ENCODE results near the gene TH.

Gene TH

DNA sequence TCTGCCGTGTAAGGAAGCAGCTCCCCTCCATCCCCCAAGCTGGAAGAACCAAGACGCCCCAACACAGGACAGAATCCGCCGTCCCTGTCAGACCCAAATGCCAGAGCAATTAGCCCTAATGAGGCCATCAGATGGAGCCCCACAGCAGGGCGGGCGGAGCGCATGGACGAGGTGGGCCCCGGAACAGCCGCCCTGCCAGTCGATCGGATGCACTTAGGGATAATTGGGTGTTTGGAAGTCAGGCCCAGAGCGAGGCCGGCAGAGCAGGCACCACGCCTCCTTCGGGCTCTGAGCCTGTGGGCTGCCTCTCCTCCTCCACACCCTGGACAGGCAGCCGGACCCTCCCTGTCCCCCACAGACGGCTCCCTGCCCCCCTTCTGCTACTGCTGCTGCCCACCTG, 5.5 kb upstream of the TH start:
- Histone ChIP-seq H3K79me2 (ENCODE audit: insufficient read depth, low read length) (no peaks in the 10 kb centered on the region), H3F3A (ENCODE audit: insufficient read depth, low read length) (no peaks in the 10 kb centered on the region), H3K9me3 (ENCODE audit: low read length) (no peaks in the 10 kb centered on the region), H4K20me1 (ENCODE audit: insufficient read depth, low read length) (no peaks in the 10 kb centered on the region), H3K36me3 (ENCODE audit: insufficient read depth, low read length) (no peaks in the 10 kb centered on the region), H3K27ac (ENCODE audit: low read depth, low read length, poor library complexity, severe bottlenecking) (no peak overlapping the region), H2AFZ (ENCODE audit: low read length) (no peak overlapping the region), H3K4me2 (ENCODE audit: low read length) (no peak overlapping the region), H3K9me2 (ENCODE audit: low read depth, low read length) (no peaks in the 10 kb centered on the region), H3K9ac (ENCODE audit: low read length) (no peak overlapping the region), H3K4me3 (ENCODE audit: low read depth, low read length, poor library complexity, severe bottlenecking) (no peak overlapping the region), H3K27me3 (ENCODE audit: insufficient read depth, low read length) (peaks cover 8% of the 10 kb centered on the region; the same call in 1 of the 2 replicates), H3K4me1 (ENCODE audit: insufficient read depth, low read length, severe bottlenecking) (no peaks in the 10 kb centered on the region)
- TF ChIP-seq, protein P1, sequence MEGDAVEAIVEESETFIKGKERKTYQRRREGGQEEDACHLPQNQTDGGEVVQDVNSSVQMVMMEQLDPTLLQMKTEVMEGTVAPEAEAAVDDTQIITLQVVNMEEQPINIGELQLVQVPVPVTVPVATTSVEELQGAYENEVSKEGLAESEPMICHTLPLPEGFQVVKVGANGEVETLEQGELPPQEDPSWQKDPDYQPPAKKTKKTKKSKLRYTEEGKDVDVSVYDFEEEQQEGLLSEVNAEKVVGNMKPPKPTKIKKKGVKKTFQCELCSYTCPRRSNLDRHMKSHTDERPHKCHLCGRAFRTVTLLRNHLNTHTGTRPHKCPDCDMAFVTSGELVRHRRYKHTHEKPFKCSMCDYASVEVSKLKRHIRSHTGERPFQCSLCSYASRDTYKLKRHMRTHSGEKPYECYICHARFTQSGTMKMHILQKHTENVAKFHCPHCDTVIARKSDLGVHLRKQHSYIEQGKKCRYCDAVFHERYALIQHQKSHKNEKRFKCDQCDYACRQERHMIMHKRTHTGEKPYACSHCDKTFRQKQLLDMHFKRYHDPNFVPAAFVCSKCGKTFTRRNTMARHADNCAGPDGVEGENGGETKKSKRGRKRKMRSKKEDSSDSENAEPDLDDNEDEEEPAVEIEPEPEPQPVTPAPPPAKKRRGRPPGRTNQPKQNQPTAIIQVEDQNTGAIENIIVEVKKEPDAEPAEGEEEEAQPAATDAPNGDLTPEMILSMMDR (IDR thresholded peaks at IDR 0.05; ENCODE audit: low read length) = no peak
- TF ChIP-seq EZH2 (IDR thresholded peaks at IDR 0.05; ENCODE audit: borderline replicate concordance, low read length) = no peak

DNA sequence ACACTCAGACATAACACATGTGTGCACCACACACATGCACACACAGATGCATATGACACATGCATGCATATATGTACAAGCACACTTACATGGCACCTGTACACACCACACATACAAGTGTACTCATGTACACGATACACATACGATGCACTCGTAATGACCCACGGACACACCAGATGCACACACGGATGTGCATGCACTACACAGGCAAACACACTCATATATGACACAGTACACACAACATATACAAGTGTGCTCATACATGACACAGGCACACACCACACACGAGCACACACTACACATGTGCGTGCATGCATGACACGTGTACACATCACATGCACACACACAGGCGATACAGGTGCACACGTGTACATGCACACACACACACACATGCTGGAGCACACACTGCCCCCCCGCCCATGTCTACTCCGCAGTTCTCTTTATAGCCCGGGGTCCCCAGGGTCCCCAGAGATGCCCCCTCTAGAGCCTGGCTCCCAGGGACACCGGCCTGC, 4.8 kb upstream of the TH start:
- Histone ChIP-seq H3K79me2 (ENCODE audit: insufficient read depth, low read length) (no peaks in the 10 kb centered on the region), H3K4me2 (ENCODE audit: low read length) (no peak overlapping the region), H3K4me3 (ENCODE audit: low read depth, low read length, poor library complexity, severe bottlenecking) (no peak overlapping the region), H3K27ac (ENCODE audit: low read depth, low read length, poor library complexity, severe bottlenecking) (no peak overlapping the region), H3K36me3 (ENCODE audit: insufficient read depth, low read length) (no peaks in the 10 kb centered on the region), H3K4me1 (ENCODE audit: insufficient read depth, low read length, severe bottlenecking) (no peaks in the 10 kb centered on the region), H3K9me3 (ENCODE audit: low read length) (no peaks in the 10 kb centered on the region), H3K9ac (ENCODE audit: low read length) (no peak overlapping the region), H3K27me3 (ENCODE audit: insufficient read depth, low read length) (peaks cover 8% of the 10 kb centered on the region; the same call in 1 of the 2 replicates), H4K20me1 (ENCODE audit: insufficient read depth, low read length) (no peaks in the 10 kb centered on the region), H3K9me2 (ENCODE audit: low read depth, low read length) (no peaks in the 10 kb centered on the region), H3F3A (ENCODE audit: insufficient read depth, low read length) (no peaks in the 10 kb centered on the region), H2AFZ (ENCODE audit: low read length) (no peak overlapping the region)
- TF ChIP-seq EZH2 (IDR thresholded peaks at IDR 0.05; ENCODE audit: borderline replicate concordance, low read length) = no peak
- TF ChIP-seq, protein P1 (IDR thresholded peaks at IDR 0.05; ENCODE audit: low read length) = no peak

DNA sequence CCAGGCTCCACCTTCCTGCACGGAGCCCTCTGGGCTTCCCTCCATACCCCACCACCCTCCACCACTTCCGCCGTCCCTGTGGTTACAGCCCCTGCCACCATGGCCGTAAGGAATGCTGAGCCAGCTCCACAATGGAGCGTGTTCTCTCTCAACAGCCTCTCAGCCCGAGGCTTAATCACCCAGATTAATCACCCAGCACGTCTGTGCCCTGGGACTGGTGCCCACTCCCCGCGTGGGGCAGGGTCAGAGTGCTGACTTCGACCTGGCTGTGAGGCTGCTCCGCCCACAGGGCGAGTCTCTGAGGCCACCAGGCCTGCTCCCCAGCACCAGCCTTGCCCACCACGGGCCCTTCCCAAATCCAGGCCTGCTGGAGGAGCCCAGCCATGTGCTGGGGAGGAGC, 4.0 kb upstream of the TH start:
- Histone ChIP-seq H3K4me3 (ENCODE audit: low read depth, low read length, poor library complexity, severe bottlenecking) (no peak overlapping the region), H3K4me2 (ENCODE audit: low read length) (no peak overlapping the region), H3K27ac (ENCODE audit: low read depth, low read length, poor library complexity, severe bottlenecking) (no peak overlapping the region), H3K9me3 (ENCODE audit: low read length) (no peaks in the 10 kb centered on the region), H4K20me1 (ENCODE audit: insufficient read depth, low read length) (no peaks in the 10 kb centered on the region), H3K36me3 (ENCODE audit: insufficient read depth, low read length) (no peaks in the 10 kb centered on the region), H3K9ac (ENCODE audit: low read length) (no peak overlapping the region), H3K27me3 (ENCODE audit: insufficient read depth, low read length) (peaks cover 8% of the 10 kb centered on the region; the same call in 1 of the 2 replicates), H3K79me2 (ENCODE audit: insufficient read depth, low read length) (no peaks in the 10 kb centered on the region), H3K9me2 (ENCODE audit: low read depth, low read length) (no peaks in the 10 kb centered on the region), H3F3A (ENCODE audit: insufficient read depth, low read length) (no peaks in the 10 kb centered on the region), H3K4me1 (ENCODE audit: insufficient read depth, low read length, severe bottlenecking) (no peaks in the 10 kb centered on the region), H2AFZ (ENCODE audit: low read length) (no peak overlapping the region)
- TF ChIP-seq, protein P1 (IDR thresholded peaks at IDR 0.05; ENCODE audit: low read length) = no peak
- TF ChIP-seq EZH2 (IDR thresholded peaks at IDR 0.05; ENCODE audit: borderline replicate concordance, low read length) = no peak
